GM19025 (cell line): Measurements from ENCODE around the gene TSR3.

ENCODE experiments used
- ATAC-seq: cut with Tn5 transposase; IDR thresholded peaks from one replicate; pipeline ENCODE4 v1.9.1; 2021; ENCODE audit warnings: mild to moderate bottlenecking, low read depth, moderate library complexity; ENCODE audit not compliant: unreplicated experiment

Gene TSR3

GRCh38 chr16:1326946-1327618 is 24.6 kb downstream of the TSR3 start:
- ATAC-seq, result no peak

- ATAC-seq, result no peak
Observed at GRCh38 chr16:1326391-1326790, 25.3 kb downstream of the TSR3 start.

- ATAC-seq, result no peak
Observed at GRCh38 chr16:1325673-1326371, 25.9 kb downstream of the TSR3 start.

GRCh38 chr16:1325261-1325660 is 26.4 kb downstream of the TSR3 start:
- ATAC-seq, result no peak

GRCh38 chr16:1324286-1324826 is 27.3 kb downstream of the TSR3 start:
- ATAC-seq, result no peak

GRCh38 chr16:1323296-1324239 is 28.1 kb downstream of the TSR3 start:
- no peak for ATAC-seq

- ATAC-seq, result no peak
Observed at GRCh38 chr16:1322407-1322806, 29.3 kb downstream of the TSR3 start.

- no peak for ATAC-seq
Observed at GRCh38 chr16:1320658-1321240, 30.9 kb downstream of the TSR3 start.

- ATAC-seq, result no peak
Observed at GRCh38 chr16:1320097-1320496, 31.6 kb downstream of the TSR3 start.

- ATAC-seq, result no peak
Observed at GRCh38 chr16:1319041-1319440, 32.6 kb downstream of the TSR3 start.

- ATAC-seq, result no peak
Observed at GRCh38 chr16:1318268-1318545, 33.5 kb downstream of the TSR3 start.

GRCh38 chr16:1317479-1318267 is 34.0 kb downstream of the TSR3 start:
- no peak for ATAC-seq

- ATAC-seq, result no peak
Observed at GRCh38 chr16:1316033-1316405, 35.7 kb downstream of the TSR3 start.

- no peak for ATAC-seq
Observed at GRCh38 chr16:1315081-1316032, 36.3 kb downstream of the TSR3 start.

GRCh38 chr16:1314399-1315068 is 37.1 kb downstream of the TSR3 start:
- ATAC-seq, result no peak

- ATAC-seq, result no peak
Observed at GRCh38 chr16:1313721-1314369, 37.8 kb downstream of the TSR3 start.

- no peak for ATAC-seq
Observed at GRCh38 chr16:1312903-1313302, 38.8 kb downstream of the TSR3 start.

- ATAC-seq, result no peak
Observed at GRCh38 chr16:1312467-1312816, 39.2 kb downstream of the TSR3 start.
